ENCODE data around the gene HDAC4. TPM values are rescaled to one million over a fixed set of nuclear protein-coding genes. Genes with fewer than 3 reads are reported as not detected.

HDAC4 gene
- total RNA-seq, 4 donors from 2014 or later = 68.0 to 123 (median 86.5) TPM

- no peak for DNase-seq (ENCODE audit: low spot score in 2 of 2)
- H3K36me3 ChIP-seq = peaks cover 0 to 6% (median 0%) of the 10 kb centered on the region in 3 donors
- peak overlapping the region in 2 of 4 donors; percentile 71 to 72 for H3K27ac ChIP-seq
- H3K9me3 ChIP-seq = no peaks in the 10 kb centered on the region
- WGBS, 2 donors = 75 to 80% methylated on average over 20 of the region's 20 CpGs
- H3K27me3 ChIP-seq = no peaks in the 10 kb centered on the region
- TF ChIP-seq POLR2A (IDR thresholded peaks at IDR 0.05) (no peak), CTCF (IDR thresholded peaks at IDR 0.05) (no peak), EP300 (IDR thresholded peaks at IDR 0.05) (no peak)
- peaks cover 0 to 56% (median 43%) of the 10 kb centered on the region in 4 donors for H3K4me1 ChIP-seq
- no peak overlapping the region for H3K4me3 ChIP-seq
Observed at GRCh38 chr2:239279508-239280295, 121.1 kb downstream of the HDAC4 start.

GRCh38 chr2:239278941-239279365 lies 121.9 kb downstream of the HDAC4 start:
- Histone ChIP-seq H3K27ac (peak overlapping the region in 2 of 4 donors; percentile 71 to 72), H3K27me3 (no peaks in the 10 kb centered on the region), H3K9me3 (no peaks in the 10 kb centered on the region), H3K4me1 (peaks cover 0 to 56% (median 44%) of the 10 kb centered on the region in 4 donors), H3K36me3 (peaks cover 0 to 6% (median 0%) of the 10 kb centered on the region in 3 donors), H3K4me3 (no peak overlapping the region)
- 55 to 58% methylated on average over 4 of the region's 4 CpGs for WGBS, 2 donors
- DNase-seq (ENCODE audit: low spot score in 2 of 2) = no peak
- TF ChIP-seq POLR2A (IDR thresholded peaks at IDR 0.05) = no peak
- TF ChIP-seq CTCF (IDR thresholded peaks at IDR 0.05) = no peak
- TF ChIP-seq EP300 (IDR thresholded peaks at IDR 0.05) = no peak

GRCh38 chr2:239278361-239278760 lies 122.5 kb downstream of the HDAC4 start:
- no peaks in the 10 kb centered on the region for H3K27me3 ChIP-seq
- peak overlapping the region in 2 of 4 donors; percentile 71 to 72 for H3K27ac ChIP-seq
- peaks cover 0 to 61% (median 45%) of the 10 kb centered on the region in 4 donors for H3K4me1 ChIP-seq
- no peak for TF ChIP-seq EP300 (IDR thresholded peaks at IDR 0.05)
- no peak for TF ChIP-seq POLR2A (IDR thresholded peaks at IDR 0.05)
- no peak for TF ChIP-seq CTCF (IDR thresholded peaks at IDR 0.05)
- H3K4me3 ChIP-seq = no peak overlapping the region
- DNase-seq (ENCODE audit: low spot score in 2 of 2) = no peak
- H3K36me3 ChIP-seq = no peaks in the 10 kb centered on the region
- no peaks in the 10 kb centered on the region for H3K9me3 ChIP-seq
- WGBS, 2 donors = 90 to 98% methylated on average over 7 of the region's 7 CpGs

- Histone ChIP-seq H3K9me3 (no peaks in the 10 kb centered on the region), H3K4me1 (peaks cover 0 to 69% (median 49%) of the 10 kb centered on the region in 4 donors), H3K36me3 (no peaks in the 10 kb centered on the region), H3K27me3 (no peaks in the 10 kb centered on the region), H3K4me3 (no peak overlapping the region), H3K27ac (peak overlapping the region in 2 of 4 donors; percentile 93)
- TF ChIP-seq CTCF (IDR thresholded peaks at IDR 0.05) = no peak
- TF ChIP-seq EP300 (IDR thresholded peaks at IDR 0.05) = no peak
- no peak for TF ChIP-seq POLR2A (IDR thresholded peaks at IDR 0.05)
- no peak for DNase-seq (ENCODE audit: low spot score in 2 of 2)
- WGBS, 2 donors = 94 to 96% methylated on average over 26 to 27 of the region's 27 CpGs
Observed at GRCh38 chr2:239277401-239278085, 123.3 kb downstream of the HDAC4 start.

GRCh38 chr2:239276851-239277250 lies 124.0 kb downstream of the HDAC4 start:
- WGBS, 2 donors = 72 to 79% methylated on average over 9 of the region's 9 CpGs
- no peak for DNase-seq (ENCODE audit: low spot score in 2 of 2)
- Histone ChIP-seq H3K27ac (peak overlapping the region in 2 of 4 donors; percentile 93), H3K4me1 (peaks cover 0 to 76% (median 52%) of the 10 kb centered on the region in 4 donors), H3K27me3 (no peaks in the 10 kb centered on the region), H3K9me3 (no peaks in the 10 kb centered on the region), H3K4me3 (no peak overlapping the region), H3K36me3 (no peaks in the 10 kb centered on the region)
- TF ChIP-seq POLR2A (IDR thresholded peaks at IDR 0.05) (no peak), CTCF (IDR thresholded peaks at IDR 0.05) (peak in 1 of 5 experiments; percentile 18), EP300 (IDR thresholded peaks at IDR 0.05) (no peak)

Measured in tibial nerve (tissue), 4 donors.